Measurements from ENCODE around the gene EFHC1. TPM values are rescaled to one million over a fixed set of nuclear protein-coding genes. Genes with fewer than 3 reads are reported as not detected.

EFHC1 gene
- total and polyA plus RNA-seq, 8 donors, result 14.6 to 73.0 (median 53.1) TPM

DNA sequence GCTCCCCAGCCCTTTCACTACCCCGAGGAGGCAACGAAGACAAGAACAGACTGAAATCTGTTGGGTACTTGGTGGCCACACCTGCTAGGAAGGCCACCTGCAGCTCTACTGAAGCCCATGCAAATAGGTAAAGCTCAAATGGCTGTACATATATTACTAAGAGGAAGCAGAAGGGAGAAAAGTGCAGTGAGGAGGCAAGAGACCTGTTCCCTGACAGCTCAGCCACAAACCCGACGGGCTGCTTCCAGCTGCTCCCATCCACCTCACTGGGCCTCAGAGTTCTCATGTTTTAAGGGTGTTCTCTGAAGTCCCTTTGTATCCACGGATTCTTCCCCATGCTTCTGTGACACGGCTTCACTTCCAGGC is 132.1 kb downstream of the EFHC1 start:
- H3K36me3 ChIP-seq, result no peaks in the 10 kb centered on the region
- H3K9me3 ChIP-seq, result no peaks in the 10 kb centered on the region
- peak; percentile 47 for ATAC-seq
- TF ChIP-seq, protein P1, sequence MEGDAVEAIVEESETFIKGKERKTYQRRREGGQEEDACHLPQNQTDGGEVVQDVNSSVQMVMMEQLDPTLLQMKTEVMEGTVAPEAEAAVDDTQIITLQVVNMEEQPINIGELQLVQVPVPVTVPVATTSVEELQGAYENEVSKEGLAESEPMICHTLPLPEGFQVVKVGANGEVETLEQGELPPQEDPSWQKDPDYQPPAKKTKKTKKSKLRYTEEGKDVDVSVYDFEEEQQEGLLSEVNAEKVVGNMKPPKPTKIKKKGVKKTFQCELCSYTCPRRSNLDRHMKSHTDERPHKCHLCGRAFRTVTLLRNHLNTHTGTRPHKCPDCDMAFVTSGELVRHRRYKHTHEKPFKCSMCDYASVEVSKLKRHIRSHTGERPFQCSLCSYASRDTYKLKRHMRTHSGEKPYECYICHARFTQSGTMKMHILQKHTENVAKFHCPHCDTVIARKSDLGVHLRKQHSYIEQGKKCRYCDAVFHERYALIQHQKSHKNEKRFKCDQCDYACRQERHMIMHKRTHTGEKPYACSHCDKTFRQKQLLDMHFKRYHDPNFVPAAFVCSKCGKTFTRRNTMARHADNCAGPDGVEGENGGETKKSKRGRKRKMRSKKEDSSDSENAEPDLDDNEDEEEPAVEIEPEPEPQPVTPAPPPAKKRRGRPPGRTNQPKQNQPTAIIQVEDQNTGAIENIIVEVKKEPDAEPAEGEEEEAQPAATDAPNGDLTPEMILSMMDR (IDR thresholded peaks at IDR 0.05), result no peak
- no peak for DNase-seq
- no peak overlapping the region for H3K4me3 ChIP-seq
- intact Hi-C loops (cut with DNase I), result no loop called here
- no peaks in the 10 kb centered on the region for H3K27me3 ChIP-seq
- no peak overlapping the region for H3K27ac ChIP-seq
- peaks cover 27 to 50% of the 10 kb centered on the region in 2 donors for H3K4me1 ChIP-seq

DNA sequence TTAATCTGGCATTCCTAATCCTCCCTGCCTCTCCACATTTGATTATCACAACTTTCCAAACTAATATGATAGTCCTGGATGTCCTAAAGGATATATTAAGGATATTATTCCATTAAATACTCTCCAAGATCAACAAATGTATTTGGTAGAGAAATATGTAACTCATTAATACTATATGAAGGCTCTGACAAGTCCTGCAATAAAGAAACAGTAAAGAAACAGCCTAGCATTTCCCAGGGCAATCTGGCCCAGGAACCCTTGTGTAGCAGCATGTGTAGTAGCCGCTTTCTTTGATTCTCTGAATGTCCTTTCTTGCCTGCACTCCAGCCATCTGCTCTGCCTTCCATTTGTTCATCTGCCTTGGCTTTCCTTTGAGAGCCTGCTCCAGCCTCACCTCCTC is 133.0 kb downstream of the EFHC1 start:
- Histone ChIP-seq H3K36me3 (no peaks in the 10 kb centered on the region), H3K4me3 (no peak overlapping the region), H3K9me3 (no peaks in the 10 kb centered on the region), H3K4me1 (peaks cover 36 to 47% of the 10 kb centered on the region in 2 donors), H3K27me3 (no peaks in the 10 kb centered on the region), H3K27ac (no peak overlapping the region)
- TF ChIP-seq, protein P1 (IDR thresholded peaks at IDR 0.05), result no peak
- DNase-seq, result no peak
- no peak for ATAC-seq
- intact Hi-C loops (cut with DNase I), result no loop called here

DNA sequence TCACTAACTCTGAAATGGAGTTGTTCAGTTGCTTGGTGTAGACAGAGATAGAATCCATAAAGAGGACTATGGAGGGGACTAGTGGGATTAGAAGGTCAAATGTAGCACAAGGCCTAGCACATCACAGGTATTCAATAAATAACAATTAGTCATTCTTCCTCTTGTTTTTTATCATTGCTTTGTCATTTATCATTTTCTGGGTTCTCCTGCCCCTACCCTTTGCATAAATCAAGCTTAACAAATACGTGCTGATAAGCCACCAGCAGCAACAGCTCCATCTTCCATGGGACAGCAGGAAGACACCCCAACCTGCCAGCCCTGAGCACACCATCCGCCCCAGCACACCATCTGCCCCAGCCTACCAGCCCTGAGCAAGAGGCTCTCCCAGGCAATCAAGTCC is 133.6 kb downstream of the EFHC1 start:
- ATAC-seq, result no peak
- DNase-seq, result no peak
- H3K27me3 ChIP-seq, result no peaks in the 10 kb centered on the region
- H3K27ac ChIP-seq, result no peak overlapping the region
- intact Hi-C loops (cut with DNase I), result no loop called here
- no peaks in the 10 kb centered on the region for H3K9me3 ChIP-seq
- no peaks in the 10 kb centered on the region for H3K36me3 ChIP-seq
- TF ChIP-seq, protein P1 (IDR thresholded peaks at IDR 0.05), result no peak
- no peak overlapping the region for H3K4me3 ChIP-seq
- peaks cover 37 to 46% of the 10 kb centered on the region in 2 donors for H3K4me1 ChIP-seq

DNA sequence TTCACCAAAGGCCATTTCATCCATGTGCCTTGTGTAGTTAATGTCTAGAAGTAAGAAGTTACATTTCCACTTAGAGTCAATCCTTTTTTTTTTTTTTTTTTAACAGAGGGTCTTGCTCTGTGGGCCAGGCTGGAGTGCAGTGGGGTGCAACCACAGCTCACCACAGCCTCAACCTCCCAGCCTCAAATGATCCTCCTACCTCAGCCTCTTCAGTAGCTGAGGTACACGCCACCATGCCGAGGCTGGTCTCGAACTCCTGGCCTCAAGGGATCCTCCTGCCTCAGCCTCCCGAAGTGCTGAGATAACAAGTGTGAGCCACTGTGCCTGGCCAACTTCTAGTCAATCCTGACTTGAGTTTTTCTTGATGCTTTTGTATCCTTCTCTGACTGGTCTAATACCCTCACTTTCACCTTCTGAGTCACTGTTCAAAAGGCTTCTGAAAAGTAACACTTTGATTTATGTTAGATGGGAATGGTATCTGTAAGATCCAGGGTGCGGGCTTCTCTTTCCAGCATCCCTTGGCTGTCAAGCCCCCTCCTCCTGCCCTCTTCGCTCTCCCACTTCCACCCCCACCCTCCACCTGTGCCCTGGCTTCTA is 134.6 kb downstream of the EFHC1 start:
- TF ChIP-seq, protein P1 (IDR thresholded peaks at IDR 0.05), result no peak
- no peaks in the 10 kb centered on the region for H3K27me3 ChIP-seq
- DNase-seq, result no peak
- no peak overlapping the region for H3K27ac ChIP-seq
- peaks cover 37 to 45% of the 10 kb centered on the region in 2 donors for H3K4me1 ChIP-seq
- H3K36me3 ChIP-seq, result no peaks in the 10 kb centered on the region
- no peak overlapping the region for H3K4me3 ChIP-seq
- ATAC-seq, result no peak
- intact Hi-C loops (cut with DNase I), result no loop called here
- no peaks in the 10 kb centered on the region for H3K9me3 ChIP-seq

DNA sequence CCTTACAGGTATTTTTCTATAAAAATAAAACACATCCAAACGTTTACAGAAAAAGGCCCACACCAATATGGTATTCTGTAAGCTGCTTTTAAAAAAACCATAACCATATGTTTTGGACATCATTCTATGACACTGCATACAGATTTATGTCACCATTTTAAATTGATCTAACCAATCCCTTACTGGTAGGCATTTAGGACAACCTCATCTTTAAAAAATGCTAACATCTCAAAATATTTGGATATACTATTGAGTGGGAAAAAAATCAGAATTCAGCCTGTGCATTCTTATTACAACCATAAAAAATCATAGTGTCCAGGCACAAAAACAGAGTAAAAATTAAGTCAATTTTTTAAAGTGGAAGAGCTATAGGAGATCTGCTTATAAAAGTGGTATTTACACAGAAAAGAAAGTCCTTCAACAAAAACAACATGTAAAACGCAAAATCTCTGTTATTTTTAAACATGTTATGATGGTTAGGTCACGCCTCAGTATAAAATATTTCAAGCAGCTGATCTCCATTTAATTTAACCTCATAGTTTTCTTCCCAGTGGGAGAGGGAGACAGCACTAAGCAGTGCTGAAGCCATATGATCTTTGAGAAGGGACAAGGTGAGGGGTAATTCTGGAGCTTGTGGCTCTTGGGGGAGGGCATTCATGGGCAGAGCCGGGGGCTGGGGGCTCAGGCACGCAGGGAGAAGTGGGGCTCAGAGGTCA is 135.5 kb downstream of the EFHC1 start:
- ATAC-seq (no peak), DNase-seq (no peak)
- Histone ChIP-seq H3K36me3 (no peaks in the 10 kb centered on the region), H3K27me3 (no peaks in the 10 kb centered on the region), H3K4me1 (peaks cover 30 to 37% of the 10 kb centered on the region in 2 donors), H3K27ac (no peak overlapping the region), H3K9me3 (no peaks in the 10 kb centered on the region), H3K4me3 (no peak overlapping the region)
- TF ChIP-seq, protein P1 (IDR thresholded peaks at IDR 0.05), result no peak
- intact Hi-C loops (cut with DNase I), result no loop called here
